HCT116 (cell line): Measurements from ENCODE around the gene RIMBP2. TPM values are rescaled to one million over a fixed set of nuclear protein-coding genes. Genes with fewer than 3 reads are reported as not detected.

ENCODE experiments used
- ATAC-seq: fragments of 200-7000 bp; cut with Tn5 transposase; 2 replicates; pipeline ENCODE4 v1.9.1; 2020; ENCODE audit warnings: mild to moderate bottlenecking, moderate library complexity
- BruUV-seq: library from RNA; stranded (reverse); fragments of 400-500 nt; replicated peaks from 2 replicates; lab custom pipeline; 2021; lab: Mats Ljungman, UMichigan
- CTCF ChIA-PET: fragments of 300-600 bp; sonication (Branson Sonifier 250); formaldehyde crosslinking; loops from one replicate; lab custom pipeline; 2021; ENCODE audit warnings: antibody characterized with exemption; lab: Charles Lee
- POLR2A ChIA-PET: fragments of 300-600, 350-600 bp; sonication (Branson Sonifier 250); formaldehyde crosslinking; loops from one replicate; lab custom pipeline; 2021; ENCODE audit warnings: antibody characterized with exemption; lab: Charles Lee
- RAD21 ChIA-PET, 2 experiments: fragments of 300-600 bp; sonication (Branson Sonifier 250); formaldehyde crosslinking; loops; one replicate each; lab custom pipeline; 2023; ENCODE audit warnings: low total read pairs in 2 of 2; ENCODE audit not compliant: uncharacterized antibody in 2 of 2, unreplicated experiment in 2 of 2, low non-redundant PET in 1 of 2; lab: Charles Lee
- DNase-seq: peaks from one replicate; pipeline ENCODE4 v3.0.0-alpha.2; 2010; ENCODE audit warnings: low read depth, low spot score
- H2AFZ ChIP-seq: fragments of 200-600 bp; shearing (Covaris generic), sonication (generic); 2 replicates; pipeline ENCODE4 v1.6.1; 2017; ENCODE audit warnings: low read depth, mixed run types, mixed read lengths, antibody characterized with exemption, low read length; ENCODE audit not compliant: poor library complexity, severe bottlenecking
- H3K27ac ChIP-seq: 2 replicates; pipeline ENCODE4 v1.5.1; 2012; ENCODE audit warnings: low read depth, low read length
- H3K27me3 ChIP-seq: fragments of 200-600 bp; sonication (generic); 2 replicates; pipeline ENCODE4 v1.6.1; 2016; ENCODE audit warnings: mixed run types, low read length, mixed read lengths; ENCODE audit not compliant: insufficient read depth
- H3K36me3 ChIP-seq, 2 experiments: fragments of 200-500 bp in 1 of 2; fragments of 200-600 bp in 1 of 2; sonication (Bioruptor generic) in 1 of 2; sonication (generic) in 1 of 2; 2 replicates each; pipeline versions ENCODE4 v1.5.1 to v1.6.1; 2014 to 2016; ENCODE audit warnings: low read length in 2 of 2, inconsistent platforms in 1 of 2, mixed read lengths in 1 of 2, mixed run types in 1 of 2; ENCODE audit not compliant: insufficient read depth in 2 of 2, control insufficient read depth in 1 of 2
- H3K4me1 ChIP-seq, 2 experiments: fragments of 200-600 bp in 1 of 2; sonication (generic) in 1 of 2; 2 replicates each; pipeline versions ENCODE4 v1.5.1 to v1.6.1; 2012 to 2017; ENCODE audit warnings: low read length in 2 of 2, inconsistent platforms in 1 of 2, mild to moderate bottlenecking in 1 of 2, mixed read lengths in 1 of 2, mixed run types in 1 of 2, moderate library complexity in 1 of 2; ENCODE audit not compliant: insufficient read depth in 2 of 2, control insufficient read depth in 1 of 2
- H3K4me2 ChIP-seq: fragments of 200-600 bp; sonication (generic); 2 replicates; pipeline ENCODE4 v1.6.1; 2017; ENCODE audit warnings: mixed run types, low read length, mixed read lengths
- H3K4me3 ChIP-seq, 2 experiments: fragments of 200-600 bp in 1 of 2; sonication (generic) in 1 of 2; replicated peaks in 1 of 2; 2 replicates each; pipeline ENCODE4 v1.5.1; 2011 to 2016; ENCODE audit warnings: low read length in 2 of 2, control low read depth in 1 of 2, low read depth in 1 of 2, mild to moderate bottlenecking in 1 of 2, mixed read lengths in 1 of 2, mixed run types in 1 of 2
- H3K79me2 ChIP-seq: fragments of 200-600 bp; sonication (generic); 2 replicates; pipeline ENCODE4 v1.6.1; 2017; ENCODE audit warnings: mild to moderate bottlenecking, mixed run types, low read length, moderate library complexity, mixed read lengths; ENCODE audit not compliant: insufficient read depth
- H3K9ac ChIP-seq: fragments of 200-600 bp; sonication (generic); 2 replicates; pipeline ENCODE4 v1.6.1; 2016; ENCODE audit warnings: low read length, mixed read lengths
- H3K9me2 ChIP-seq: fragments of 200-600 bp; sonication (generic), shearing (Covaris generic); 2 replicates; pipeline ENCODE4 v1.6.1; 2017; ENCODE audit warnings: mixed run types, mild to moderate bottlenecking, moderate library complexity; ENCODE audit not compliant: insufficient read depth
- H3K9me3 ChIP-seq, 2 experiments: fragments of 200-500 bp in 1 of 2; fragments of 200-600 bp in 1 of 2; sonication (Bioruptor generic) in 1 of 2; sonication (generic) in 1 of 2; 2 replicates each; pipeline ENCODE4 v1.6.1; 2014 to 2017; ENCODE audit warnings: low read length in 2 of 2, mixed read lengths in 2 of 2, inconsistent platforms in 1 of 2, low read depth in 1 of 2, mild to moderate bottlenecking in 1 of 2, mixed run types in 1 of 2, moderate library complexity in 1 of 2; ENCODE audit not compliant: control insufficient read depth in 1 of 2, insufficient read depth in 1 of 2
- H4K20me1 ChIP-seq: fragments of 200-600 bp; sonication (generic), shearing (Covaris generic); 2 replicates; pipeline ENCODE4 v1.6.1; 2017; ENCODE audit warnings: mixed run types, mild to moderate bottlenecking, moderate library complexity; ENCODE audit not compliant: insufficient read depth
- CBX3 ChIP-seq: IDR thresholded peaks from 2 replicates; pipeline ENCODE4 v1.6.1; 2012; ENCODE audit warnings: low read depth
- EZH2phosphoT487 ChIP-seq: fragments of 200-600 bp; IDR thresholded peaks from 2 replicates; pipeline ENCODE4 v1.6.1; 2018; ENCODE audit warnings: antibody characterized with exemption, borderline replicate concordance
- POLR2A ChIP-seq: IDR thresholded peaks from 2 replicates; pipeline ENCODE4 v1.7.0; 2011; ENCODE audit warnings: borderline replicate concordance; ENCODE audit not compliant: insufficient read depth, insufficient read length; ENCODE audit errors: extremely low read depth
- ZFX ChIP-seq: fragments of 450-650 bp; IDR thresholded peaks from 2 replicates; pipeline ENCODE4 v1.6.1; 2017
- intact Hi-C: fragments of 100-400 bp; cut with micrococcal nuclease; formaldehyde crosslinking; loops from 2 replicates; pipeline ENCODE4 v1.10.0; 2022
- total RNA-seq: library from RNA; stranded (reverse); gene quantifications from one replicate; pipeline ENCODE4 v1.2.1, GENCODE V29; 2021; ENCODE audit not compliant: unreplicated experiment

The RIMBP2 gene
- total RNA-seq, 1 experiment from 2014 or later, result not detected

DNA sequence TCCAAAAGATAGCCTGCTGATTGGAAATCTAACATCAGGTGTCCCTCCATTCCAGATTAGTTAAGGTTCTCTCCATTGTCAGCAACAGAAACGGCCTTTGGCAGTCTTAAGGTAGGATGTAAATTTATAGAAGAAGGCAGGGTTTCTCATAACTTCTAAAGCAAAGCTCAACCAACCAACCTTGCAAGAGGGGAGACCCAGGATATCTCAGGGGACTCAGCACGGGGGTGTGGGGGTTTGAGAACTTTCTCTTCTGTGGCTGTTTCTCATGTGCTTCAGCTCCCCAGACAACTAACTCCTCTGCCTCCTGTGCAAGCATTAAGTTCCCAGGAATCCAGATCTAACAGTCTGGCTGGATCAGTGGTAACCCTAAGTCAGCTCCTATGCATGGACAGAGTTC, 148.1 kb downstream of the RIMBP2 start:
- Histone ChIP-seq H4K20me1 (no peaks in the 10 kb centered on the region), H3K4me3 (no peak overlapping the region), H2AFZ (no peak overlapping the region)
- ATAC-seq, result no peak
- no peak for TF ChIP-seq ZFX
- TF ChIP-seq, all 23 proteins: peak for 0
- H3K27me3 ChIP-seq, result no peaks in the 10 kb centered on the region
- peaks cover 0 to 3% of the 10 kb centered on the region in 2 experiments; a peak in 1 of 4 replicates for H3K4me1 ChIP-seq
- no peak overlapping the region for H3K4me2 ChIP-seq
- H3K9ac ChIP-seq, result no peak overlapping the region
- H3K9me3 ChIP-seq, result 0 out of 4 replicates have a peak, but pooled peaks cover 0 to 8% of the 10 kb centered on the region in 2 experiments
- no peak for DNase-seq
- RAD21 ChIA-PET, result no interaction called here
- intact Hi-C loops, result no loop called here
- H3K27ac ChIP-seq, result no peak overlapping the region
- no peaks in the 10 kb centered on the region for H3K36me3 ChIP-seq
- no TSS peak for BruUV-seq
- no peaks in the 10 kb centered on the region for H3K79me2 ChIP-seq
- POLR2A ChIA-PET, result no interaction called here
- CTCF ChIA-PET, result no interaction called here
- H3K9me2 ChIP-seq, result no peaks in the 10 kb centered on the region

- Histone ChIP-seq H3K79me2 (no peaks in the 10 kb centered on the region), H2AFZ (no peak overlapping the region), H3K4me1 (peaks cover 0 to 3% of the 10 kb centered on the region in 2 experiments; a peak in 1 of 4 replicates), H4K20me1 (no peaks in the 10 kb centered on the region), H3K9me3 (0 out of 4 replicates have a peak, but pooled peaks cover 0 to 8% of the 10 kb centered on the region in 2 experiments), H3K36me3 (no peaks in the 10 kb centered on the region), H3K4me2 (no peak overlapping the region), H3K27ac (no peak overlapping the region), H3K4me3 (no peak overlapping the region), H3K9me2 (no peaks in the 10 kb centered on the region), H3K27me3 (no peaks in the 10 kb centered on the region), H3K9ac (no peak overlapping the region)
- DNase-seq (no peak), ATAC-seq (no peak)
- POLR2A ChIA-PET, result no interaction called here
- intact Hi-C loops, result no loop called here
- no TSS peak for BruUV-seq
- RAD21 ChIA-PET, result no interaction called here
- TF ChIP-seq POLR2A, result no peak
- no peak for TF ChIP-seq EZH2phosphoT487
- no peak for TF ChIP-seq CBX3
- TF ChIP-seq ZFX, result no peak
- CTCF ChIA-PET, result no interaction called here
Measured at GRCh38 chr12:130566446-130567155, 149.5 kb downstream of the RIMBP2 start.
